Activated CD8-positive, alpha-beta memory T cell treated with anti-CD3 and anti-CD28 coated beads for 1 hour (primary cell): ENCODE results near the gene GFER.
"Not testable (repeated sequence)": the region's sequence is repeated elsewhere in the genome, so short reads cannot be mapped to it uniquely, and the experiment has no call there.

Experiments used
- DNase-seq, 2 donors: peaks; one replicate each; pipeline ENCODE4 v3.0.0-alpha.2; 2020; ENCODE audit warnings: low read depth in 1 of 2; ENCODE audit errors: extremely low read depth in 1 of 2

GFER gene

GRCh38 chr16:1957434-1958142, 26.4 kb upstream of the GFER start:
- not testable (repeated sequence) for DNase-seq

GRCh38 chr16:1958143-1958491, 25.9 kb upstream of the GFER start:
- DNase-seq, result not testable (repeated sequence)

GRCh38 chr16:1958715-1959268, 25.2 kb upstream of the GFER start:
- no peak for DNase-seq

DNA sequence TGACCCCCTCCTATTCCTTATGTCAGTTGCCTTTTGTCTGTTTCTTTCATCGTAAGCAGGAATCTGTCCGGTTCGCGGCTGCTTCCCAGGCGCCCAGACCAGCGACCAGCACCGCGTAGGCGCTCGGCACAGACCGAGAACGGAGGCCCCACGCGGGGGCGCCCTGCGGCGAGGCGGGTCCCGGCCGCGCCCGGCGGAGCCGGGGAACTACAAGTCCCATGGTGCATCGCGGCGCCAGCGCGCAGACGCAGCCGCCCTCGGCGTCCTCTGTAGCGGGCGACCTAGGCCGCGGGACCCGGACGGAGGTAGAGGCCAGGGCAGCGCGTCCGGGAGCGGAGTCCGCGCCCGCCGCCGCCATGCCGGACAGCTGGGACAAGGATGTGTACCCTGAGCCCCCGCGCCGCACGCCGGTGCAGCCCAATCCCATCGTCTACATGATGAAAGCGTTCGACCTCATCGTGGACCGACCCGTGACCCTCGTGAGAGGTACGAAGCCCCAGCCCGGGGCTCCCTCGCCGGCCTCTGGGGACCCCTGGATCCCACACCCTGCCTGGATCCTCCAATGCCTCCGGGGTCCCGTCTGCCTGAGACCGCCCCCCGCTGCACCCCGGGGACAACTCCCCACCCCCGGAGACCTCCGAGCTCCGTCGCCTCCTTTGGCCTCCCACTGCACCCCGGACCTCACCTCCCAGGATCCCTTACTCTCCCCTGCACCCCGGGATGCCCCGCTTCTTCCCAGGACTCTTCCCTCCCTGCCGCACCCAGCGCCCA, 24.5 kb upstream of the GFER start, which contains the start of gene NDUFB10:
NDUFB10 (plus strand) TSS at position 270 of the 771 bp plus-strand sequence; CDS start at position 357, 87 bp downstream.
- peak; percentile 62 to 93 for DNase-seq

GRCh38 chr16:1960665-1961630, 23.0 kb upstream of the GFER start:
- no peak for DNase-seq

GRCh38 chr16:1961651-1962067, 22.3 kb upstream of the GFER start:
- no peak for DNase-seq

GRCh38 chr16:1962161-1963153, 21.5 kb upstream of the GFER start:
- not testable (repeated sequence) for DNase-seq

GRCh38 chr16:1963806-1964505, 20.0 kb upstream of the GFER start:
- no peak for DNase-seq

- DNase-seq, result peak; percentile 94 to 95
Observed at GRCh38 chr16:1964506-1965395, 19.2 kb upstream of the GFER start, which contains the start of gene RPS2. Gene RPS2 (minus strand): TSS chr16:1964826. CDS start chr16:1964625, 201 bp downstream.

DNA sequence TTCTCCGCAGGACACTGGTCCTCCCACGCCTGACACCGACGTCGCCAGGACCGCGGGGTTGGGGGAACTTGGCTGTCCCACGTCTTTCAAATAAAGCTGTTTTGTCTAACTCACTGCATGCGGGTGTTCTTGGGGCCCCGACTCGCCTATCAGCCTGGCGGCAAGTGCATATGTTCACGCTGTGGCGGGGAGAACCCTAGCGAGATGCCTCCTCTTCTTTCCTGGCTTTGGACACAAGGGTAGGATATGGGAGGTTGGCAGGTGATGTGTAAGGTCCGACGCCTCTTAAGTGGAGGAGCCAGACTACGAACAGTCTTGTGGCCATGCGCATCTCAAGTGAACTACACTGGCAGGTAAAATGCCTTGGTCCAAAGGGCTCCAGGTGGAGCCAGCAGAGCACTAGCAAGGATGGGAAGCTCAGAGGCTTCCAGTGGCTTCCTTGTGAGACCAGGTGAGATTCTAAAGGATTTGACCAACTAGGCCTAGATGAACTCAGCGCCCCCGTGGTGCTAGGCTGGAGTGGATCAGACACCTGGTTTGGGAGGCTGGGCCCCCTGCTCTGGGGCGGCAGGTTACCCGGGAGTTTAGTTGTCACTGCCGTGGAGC, 18.5 kb upstream of the GFER start:
- no peak for DNase-seq

DNA sequence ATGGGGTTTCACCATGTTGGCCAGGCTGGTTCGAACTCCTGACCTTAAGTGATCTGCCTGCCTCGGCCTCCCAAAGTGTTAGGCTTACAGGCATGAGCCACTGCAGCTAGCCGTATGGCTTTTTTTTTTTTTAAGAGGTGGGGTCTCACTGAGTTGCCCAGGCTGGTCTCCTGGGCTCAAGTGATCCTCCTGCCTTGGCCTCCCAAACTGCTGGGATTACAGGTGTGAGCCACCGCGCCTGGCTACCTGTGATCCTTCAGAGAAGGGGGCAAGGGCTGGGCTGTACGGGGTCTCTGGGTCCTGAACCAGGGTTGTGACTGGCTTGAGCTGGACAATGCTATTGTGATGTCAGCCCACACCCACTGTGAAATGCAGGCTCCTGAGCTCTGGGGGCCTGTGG, 17.5 kb upstream of the GFER start, which contains the start of gene RNF151:
RNF151 (plus strand) TSS at position 397 of the 400 bp plus-strand sequence. CDS start 26 bp downstream, outside the sequence.
- DNase-seq, result no peak

GRCh38 chr16:1968146-1968953, 15.6 kb upstream of the GFER start:
- no peak for DNase-seq

DNA sequence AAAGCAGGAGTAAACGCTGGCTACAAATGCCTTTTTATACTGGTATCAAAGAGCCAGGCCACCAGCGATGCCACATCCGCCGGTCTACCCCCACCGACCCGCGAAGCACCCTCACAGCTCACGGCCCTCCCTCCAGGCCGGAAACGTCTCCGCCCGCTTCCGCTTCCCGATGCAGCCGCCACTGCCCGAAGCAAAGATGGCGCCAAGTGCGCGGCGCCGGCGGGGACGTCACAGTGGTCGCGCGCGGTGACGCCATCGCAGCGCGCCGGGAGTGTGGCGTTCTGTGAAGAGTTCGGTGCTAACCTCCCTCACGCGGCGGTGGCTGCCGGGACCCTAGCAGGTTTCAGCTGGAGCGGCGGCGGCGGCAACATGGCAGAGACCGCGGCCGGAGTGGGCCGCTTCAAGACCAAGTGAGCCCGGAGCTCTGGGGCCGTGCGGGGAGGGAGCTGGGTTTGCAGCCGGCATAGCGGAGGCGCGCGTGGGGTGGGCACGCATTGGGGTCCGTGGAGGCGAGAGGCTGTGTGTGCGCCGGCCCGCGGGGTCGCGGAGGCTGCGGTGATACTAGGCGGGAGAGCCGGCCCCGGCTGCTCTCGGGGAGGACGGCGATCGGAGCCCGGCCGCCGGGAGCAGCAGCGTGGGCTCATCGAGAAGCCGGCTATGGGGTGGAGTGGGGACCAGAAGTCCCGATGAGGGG, 12.1 kb upstream of the GFER start, which contains the start of gene TBL3:
TBL3 (plus strand) TSS at position 258 of the 694 bp plus-strand sequence; CDS start at position 370, 112 bp downstream.
- DNase-seq, result peak; percentile 87 to 93

DNA sequence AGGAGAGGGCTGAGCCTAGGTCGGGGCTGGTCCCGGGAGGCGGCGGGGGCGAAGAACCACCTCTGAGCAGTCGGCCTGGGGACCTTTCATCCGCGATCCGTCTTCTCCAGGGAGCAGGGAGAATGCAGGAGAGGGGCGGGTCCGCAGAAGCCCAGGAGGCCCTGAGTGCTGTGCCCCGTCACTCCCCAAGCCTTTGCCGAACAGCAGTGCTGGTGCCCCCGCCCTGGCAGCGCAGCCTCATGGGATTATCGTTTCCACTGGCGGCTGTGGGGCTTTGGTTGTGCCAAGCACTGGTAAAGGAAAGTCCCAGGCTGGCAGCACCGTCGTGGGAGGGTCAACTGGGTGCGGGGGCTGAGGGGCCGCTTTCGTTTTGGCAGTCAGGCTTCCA, 11.5 kb upstream of the GFER start:
- no peak for DNase-seq

- no peak for DNase-seq
Observed at GRCh38 chr16:1973461-1974156, 10.4 kb upstream of the GFER start.
